HG02571 (cell line): ENCODE measurements around the gene MMP24.
"Not testable (repeated sequence)": the region's sequence is repeated elsewhere in the genome, so short reads cannot be mapped to it uniquely, and the experiment has no call there.

Source experiments
- ATAC-seq: cut with Tn5 transposase; IDR thresholded peaks from one replicate; pipeline ENCODE4 v1.9.1; 2021; ENCODE audit warnings: mild to moderate bottlenecking, moderate library complexity; ENCODE audit not compliant: unreplicated experiment

Gene MMP24

GRCh38 chr20:35226126-35226883 lies at the start of gene MMP24:
Gene MMP24, plus strand, starts transcription at chr20:35226690. Its CDS starts 49 bp downstream, at chr20:35226739.
- ATAC-seq, result no peak

GRCh38 chr20:35179292-35180212 lies 46.9 kb upstream of the MMP24 start:
- no peak for ATAC-seq

- no peak for ATAC-seq
These were observed 46.2 kb upstream of the MMP24 start for GRCh38 chr20:35180266-35180665.

- ATAC-seq, result no peak
These were observed 44.8 kb upstream of the MMP24 start for GRCh38 chr20:35181731-35182130.

- ATAC-seq, result not testable (repeated sequence)
These were observed 39.7 kb upstream of the MMP24 start for GRCh38 chr20:35186691-35187289.

- no peak for ATAC-seq
These were observed 38.8 kb upstream of the MMP24 start for GRCh38 chr20:35187584-35188190.

- not testable (repeated sequence) for ATAC-seq
These were observed 37.3 kb upstream of the MMP24 start for GRCh38 chr20:35189223-35189622.

GRCh38 chr20:35190556-35190955 lies 35.9 kb upstream of the MMP24 start:
- ATAC-seq, result no peak

- no peak for ATAC-seq
These were observed 34.9 kb upstream of the MMP24 start for GRCh38 chr20:35191419-35192117.

GRCh38 chr20:35192118-35192872 lies 34.2 kb upstream of the MMP24 start:
- ATAC-seq, result no peak

GRCh38 chr20:35193031-35193791 lies 33.3 kb upstream of the MMP24 start:
- ATAC-seq, result not testable (repeated sequence)

- no peak for ATAC-seq
These were observed 30.2 kb upstream of the MMP24 start for GRCh38 chr20:35196313-35196712.

GRCh38 chr20:35199740-35200139 lies 26.8 kb upstream of the MMP24 start:
- no peak for ATAC-seq

- no peak for ATAC-seq
These were observed 26.2 kb upstream of the MMP24 start for GRCh38 chr20:35200267-35200666.

- not testable (repeated sequence) for ATAC-seq
These were observed 25.0 kb upstream of the MMP24 start for GRCh38 chr20:35201467-35201866.

- ATAC-seq, result no peak
These were observed 19.7 kb upstream of the MMP24 start for GRCh38 chr20:35206802-35207201.

GRCh38 chr20:35207950-35208611 lies 18.4 kb upstream of the MMP24 start:
- ATAC-seq, result no peak
